Medulla oblongata (tissue), 1 donor: ENCODE results near the gene THOP1.

Experiments used
- DNase-seq: peaks from one replicate; pipeline ENCODE4 v3.0.0-alpha.2; 2015; ENCODE audit errors: extremely low spot score

THOP1 gene

GRCh38 chr19:2804156-2805004 lies 19.1 kb downstream of the THOP1 start:
- DNase-seq: no peak

GRCh38 chr19:2805261-2805900 lies 20.1 kb downstream of the THOP1 start:
- DNase-seq: no peak

- no peak for DNase-seq
Observed at GRCh38 chr19:2805991-2806649, 20.8 kb downstream of the THOP1 start.

- no peak for DNase-seq
Observed at GRCh38 chr19:2806736-2807378, 21.6 kb downstream of the THOP1 start.

GRCh38 chr19:2807379-2808128 lies 22.3 kb downstream of the THOP1 start:
- DNase-seq: no peak

- DNase-seq: no peak
Observed at GRCh38 chr19:2808129-2808941, 23.0 kb downstream of the THOP1 start.

- DNase-seq: no peak
Observed at GRCh38 chr19:2809387-2810140, 24.3 kb downstream of the THOP1 start.

- DNase-seq: no peak
Observed at GRCh38 chr19:2810141-2811091, 25.1 kb downstream of the THOP1 start.

- DNase-seq: no peak
Observed at GRCh38 chr19:2811221-2811722, 26.0 kb downstream of the THOP1 start.

- no peak for DNase-seq
Observed at GRCh38 chr19:2811735-2812413, 26.6 kb downstream of the THOP1 start.

- DNase-seq: no peak
Observed at GRCh38 chr19:2812414-2813234, 27.3 kb downstream of the THOP1 start.

GRCh38 chr19:2813235-2814160 lies 28.2 kb downstream of the THOP1 start:
- peak; percentile 7 for DNase-seq

GRCh38 chr19:2814426-2814825 lies 29.1 kb downstream of the THOP1 start:
- DNase-seq: no peak

GRCh38 chr19:2815191-2815614 lies 29.9 kb downstream of the THOP1 start:
- DNase-seq: no peak

- DNase-seq: no peak
Observed at GRCh38 chr19:2815923-2816322, 30.6 kb downstream of the THOP1 start.

GRCh38 chr19:2816641-2817040 lies 31.3 kb downstream of the THOP1 start:
- DNase-seq: no peak
